WTC11 (cell line): ENCODE results near the gene SEPTIN1. TPM values are rescaled to one million over a fixed set of nuclear protein-coding genes. Genes with fewer than 3 reads are reported as not detected.

Experiments
- ATAC-seq: fragments of 200-7000 bp; cut with Tn5 transposase; 2 replicates; pipeline ENCODE4 v1.10.0; 2021; ENCODE audit warnings: mild to moderate bottlenecking, moderate library complexity
- CTCF ChIA-PET: fragments of 300-600 bp; sonication (Branson Sonifier 250); formaldehyde crosslinking; loops from one replicate; lab custom pipeline; 2021; ENCODE audit warnings: antibody characterized with exemption; lab: Charles Lee
- POLR2A ChIA-PET: fragments of 350-600 bp; sonication (Branson Sonifier 250); formaldehyde crosslinking; loops from one replicate; lab custom pipeline; 2021; ENCODE audit warnings: antibody characterized with exemption; lab: Charles Lee
- DNase-seq: peaks from one replicate; pipeline ENCODE4 v3.0.0; 2021; ENCODE audit warnings: low spot score
- H3K27ac Mint-ChIP-seq: 2 replicates; pipeline ENCODE4 v1.8.0; 2021; ENCODE audit warnings: mixed read lengths
- H3K27me3 Mint-ChIP-seq: 2 replicates; pipeline ENCODE4 v1.8.0; 2021; ENCODE audit warnings: low read depth, mild to moderate bottlenecking, moderate library complexity, mixed read lengths
- H3K36me3 Mint-ChIP-seq: 2 replicates; pipeline ENCODE4 v1.8.0; 2021; ENCODE audit warnings: mixed read lengths
- H3K4me1 Mint-ChIP-seq: 2 replicates; pipeline ENCODE4 v1.8.0; 2022; ENCODE audit warnings: mixed read lengths
- H3K4me3 Mint-ChIP-seq: 2 replicates; pipeline ENCODE4 v1.8.0; 2021; ENCODE audit warnings: mild to moderate bottlenecking, moderate library complexity, mixed read lengths
- H3K9me3 Mint-ChIP-seq: 2 replicates; pipeline ENCODE4 v1.8.0; 2021; ENCODE audit warnings: mixed read lengths
- AFF4 ChIP-seq: sonication (generic); formaldehyde crosslinking; IDR thresholded peaks from 2 replicates; pipeline ENCODE4 v1.8.1; 2023; ENCODE audit warnings: mild to moderate bottlenecking, missing genetic modification reagents, borderline replicate concordance
- ATF1 ChIP-seq: sonication (generic); formaldehyde crosslinking; IDR thresholded peaks from 2 replicates; pipeline ENCODE4 v1.8.1; 2023; ENCODE audit warnings: mild to moderate bottlenecking, moderate library complexity, missing genetic modification reagents
- ATF2 ChIP-seq: sonication (generic); formaldehyde crosslinking; IDR thresholded peaks from 2 replicates; pipeline ENCODE4 v1.8.1; 2022; ENCODE audit warnings: low read depth, missing genetic modification reagents, borderline replicate concordance
- CTCF ChIP-seq: fragments of 200-600 bp; IDR thresholded peaks from 2 replicates; pipeline ENCODE4 v1.8.0; 2022; ENCODE audit warnings: antibody characterized with exemption
- FOXK1 ChIP-seq: sonication (generic); formaldehyde crosslinking; IDR thresholded peaks from 2 replicates; pipeline ENCODE4 v1.8.0; 2022; ENCODE audit warnings: mild to moderate bottlenecking, moderate library complexity, missing genetic modification reagents
- NFATC4 ChIP-seq: fragments of 250-450 bp; sonication (Bioruptor Pico); IDR thresholded peaks from 2 replicates; pipeline ENCODE4 v1.9.0; 2021; ENCODE audit warnings: mild to moderate bottlenecking
- SP1 ChIP-seq: sonication (generic); formaldehyde crosslinking; conservative IDR thresholded peaks from 2 replicates; pipeline ENCODE4 v1.8.1; 2022; ENCODE audit warnings: missing genetic modification reagents
- STAT6 ChIP-seq: sonication (generic); formaldehyde crosslinking; conservative IDR thresholded peaks from 2 replicates; pipeline ENCODE4 v1.8.1; 2023; ENCODE audit warnings: mild to moderate bottlenecking, low read depth, missing genetic modification reagents, moderate library complexity
- TEAD1 ChIP-seq: sonication (generic); formaldehyde crosslinking; IDR thresholded peaks from 2 replicates; pipeline ENCODE4 v1.8.0; 2022; ENCODE audit warnings: mild to moderate bottlenecking, missing genetic modification reagents
- TP53 ChIP-seq: sonication (generic); formaldehyde crosslinking; IDR thresholded peaks from 2 replicates; pipeline ENCODE4 v1.8.1; 2023; ENCODE audit warnings: mild to moderate bottlenecking, missing genetic modification reagents
- USF2 ChIP-seq: sonication (generic); formaldehyde crosslinking; IDR thresholded peaks from 2 replicates; pipeline ENCODE4 v1.8.1; 2023; ENCODE audit warnings: mild to moderate bottlenecking, missing genetic modification reagents, moderate library complexity
- ZBTB43 ChIP-seq: sonication (generic); formaldehyde crosslinking; IDR thresholded peaks from 2 replicates; pipeline ENCODE4 v1.8.1; 2023; ENCODE audit warnings: mild to moderate bottlenecking, missing genetic modification reagents
- ZNF121 ChIP-seq: sonication (generic); formaldehyde crosslinking; IDR thresholded peaks from 2 replicates; pipeline ENCODE4 v1.8.0; 2023; ENCODE audit warnings: missing genetic modification reagents
- ZNF138 ChIP-seq: sonication (generic); formaldehyde crosslinking; conservative IDR thresholded peaks from 2 replicates; pipeline ENCODE4 v1.8.1; 2022; ENCODE audit warnings: mild to moderate bottlenecking, moderate library complexity, missing genetic modification reagents
- ZNF219 ChIP-seq: sonication (generic); formaldehyde crosslinking; IDR thresholded peaks from 2 replicates; pipeline ENCODE4 v1.8.0; 2023; ENCODE audit warnings: missing genetic modification reagents, mild to moderate bottlenecking, borderline replicate concordance
- ZNF232 ChIP-seq: sonication (generic); formaldehyde crosslinking; IDR thresholded peaks from 2 replicates; pipeline ENCODE4 v1.8.0; 2022; ENCODE audit warnings: mild to moderate bottlenecking, missing genetic modification reagents
- ZNF317 ChIP-seq: sonication (generic); formaldehyde crosslinking; IDR thresholded peaks from 2 replicates; pipeline ENCODE4 v1.8.1; 2023; ENCODE audit warnings: low read depth, mild to moderate bottlenecking, moderate library complexity, missing genetic modification reagents, borderline replicate concordance
- ZNF396 ChIP-seq: fragments of 250-450 bp; sonication (Bioruptor Pico); IDR thresholded peaks from 2 replicates; pipeline ENCODE4 v1.8.0; 2021; ENCODE audit warnings: mild to moderate bottlenecking, moderate library complexity, borderline replicate concordance
- ZNF416 ChIP-seq: fragments of 250-450 bp; sonication (Bioruptor Pico); IDR thresholded peaks from 2 replicates; pipeline ENCODE4 v1.9.0; 2021; ENCODE audit warnings: mild to moderate bottlenecking, inconsistent platforms
- ZSCAN18 ChIP-seq: fragments of 250-450 bp; sonication (Bioruptor Pico); IDR thresholded peaks from 2 replicates; pipeline ENCODE4 v2.1.2; 2022; ENCODE audit warnings: mild to moderate bottlenecking, moderate library complexity
- total RNA-seq: library from RNA; stranded (reverse); gene quantifications from 3 replicates; pipeline ENCODE4 v1.2.3, GENCODE V29; 2021

The SEPTIN1 gene
- total RNA-seq, 1 experiment from 2014 or later = 2.3 TPM

- TF ChIP-seq ZNF138 (no peak), CTCF (no peak), FOXK1 (CRISPR knock-in tag) (0 out of 2 replicates have a peak, but pooled peaks have one; percentile 12), AFF4 (no peak), STAT6 (CRISPR knock-in tag) (no peak), ZNF416 (CRISPR knock-in tag) (0 out of 2 replicates have a peak, but pooled peaks have one; percentile 7), ZSCAN18 (CRISPR knock-in tag) (no peak), TP53 (CRISPR knock-in tag) (no peak), SP1 (CRISPR knock-in tag) (peak; percentile 53; the same call in 1 of the 2 replicates), ZNF219 (CRISPR knock-in tag) (no peak)
Measured at GRCh38 chr16:30378236-30379157, 3.9 kb downstream of the SEPTIN1 start (continued).

- Mint-ChIP-seq H3K27ac (peak overlapping the region; percentile 100), H3K27me3 (peaks cover 7% of the 10 kb centered on the region), H3K4me1 (peaks cover 14% of the 10 kb centered on the region), H3K4me3 (peak overlapping the region; percentile 96), H3K9me3 (no peaks in the 10 kb centered on the region), H3K36me3 (0 out of 2 replicates have a peak, but pooled peaks cover 2% of the 10 kb centered on the region)
- peak; percentile 89 for DNase-seq
- POLR2A ChIA-PET = interaction anchor here (0.6 to 2.3 kb wide), 4 partner anchors 18 to 40 kb away, joined by 3 to 9 read pairs (median 6); partner anchors contain the start of gene ZNF48
- ATAC-seq = peak; percentile 38
- CTCF ChIA-PET = interaction anchor here (0.6 to 1.8 kb wide), 5 partner anchors 9 to 266 kb away, joined by 3 to 7 read pairs (median 4); partner anchors contain the start of gene ZNF48
- no peak for TF ChIP-seq ATF2 (CRISPR knock-in tag)
- TF ChIP-seq ZNF317 = no peak
- TF ChIP-seq ZNF396 = no peak
- TF ChIP-seq ATF1 = no peak
- TF ChIP-seq ZBTB43 (CRISPR knock-in tag) = no peak
- peak; percentile 38; the same call in 1 of the 2 replicates for TF ChIP-seq USF2 (CRISPR knock-in tag)
- no peak for TF ChIP-seq TEAD1 (CRISPR knock-in tag)
- TF ChIP-seq ZNF232 (CRISPR knock-in tag) = no peak
- TF ChIP-seq NFATC4 = no peak
- peak; percentile 81; the same call in 1 of the 2 replicates for TF ChIP-seq FOXK1 (CRISPR knock-in tag)
- peak; percentile 91 for TF ChIP-seq ZNF121 (CRISPR knock-in tag)
Measured at GRCh38 chr16:30377812-30378235, 4.5 kb downstream of the SEPTIN1 start.
